IPS-20b (cell line): ENCODE measurements around the gene CDH26.

Experiments
- H3K27ac ChIP-seq: one replicate; pipeline ENCODE4 v1.5.1; 2013; ENCODE audit warnings: low read length
- H3K27me3 ChIP-seq: 2 replicates; pipeline ENCODE4 v1.6.1; 2013; ENCODE audit warnings: mild to moderate bottlenecking, low read length, inconsistent platforms; ENCODE audit not compliant: insufficient read depth
- H3K36me3 ChIP-seq: 2 replicates; pipeline ENCODE4 v1.6.1; 2013; ENCODE audit warnings: low read depth, mild to moderate bottlenecking, inconsistent platforms, low read length, moderate library complexity; ENCODE audit not compliant: insufficient read depth
- H3K4me1 ChIP-seq: 2 replicates; pipeline ENCODE4 v1.6.1; 2013; ENCODE audit warnings: mild to moderate bottlenecking, control low read depth, inconsistent platforms, low read length, moderate library complexity; ENCODE audit not compliant: insufficient read depth
- H3K4me3 ChIP-seq: 2 replicates; pipeline ENCODE4 v1.5.1; 2013; ENCODE audit warnings: mild to moderate bottlenecking, low read length, inconsistent platforms
- H3K9ac ChIP-seq: 2 replicates; pipeline ENCODE4 v1.6.1; 2013; ENCODE audit warnings: low read depth, mild to moderate bottlenecking, inconsistent platforms, low read length, moderate library complexity
- H3K9me3 ChIP-seq: 2 replicates; pipeline ENCODE4 v1.6.1; 2013; ENCODE audit warnings: mild to moderate bottlenecking, low read depth, low read length, inconsistent platforms; ENCODE audit not compliant: insufficient read depth

The CDH26 gene

GRCh38 chr20:59933849-59934585 lies 24.2 kb upstream of the CDH26 start:
- Histone ChIP-seq H3K4me1 (no peaks in the 10 kb centered on the region), H3K27me3 (peaks cover 48% of the 10 kb centered on the region), H3K4me3 (peak overlapping the region; percentile 54), H3K27ac (no peak overlapping the region), H3K9me3 (peaks cover 4% of the 10 kb centered on the region; the same call in 1 of the 2 replicates), H3K9ac (no peak overlapping the region), H3K36me3 (no peaks in the 10 kb centered on the region)

GRCh38 chr20:59935457-59936185 lies 22.6 kb upstream of the CDH26 start:
- peaks cover 7% of the 10 kb centered on the region; the same call in 1 of the 2 replicates for H3K9me3 ChIP-seq
- H3K9ac ChIP-seq, result no peak overlapping the region
- H3K4me3 ChIP-seq, result no peak overlapping the region
- no peaks in the 10 kb centered on the region for H3K4me1 ChIP-seq
- H3K36me3 ChIP-seq, result no peaks in the 10 kb centered on the region
- H3K27me3 ChIP-seq, result peaks cover 53% of the 10 kb centered on the region
- no peak overlapping the region for H3K27ac ChIP-seq

DNA sequence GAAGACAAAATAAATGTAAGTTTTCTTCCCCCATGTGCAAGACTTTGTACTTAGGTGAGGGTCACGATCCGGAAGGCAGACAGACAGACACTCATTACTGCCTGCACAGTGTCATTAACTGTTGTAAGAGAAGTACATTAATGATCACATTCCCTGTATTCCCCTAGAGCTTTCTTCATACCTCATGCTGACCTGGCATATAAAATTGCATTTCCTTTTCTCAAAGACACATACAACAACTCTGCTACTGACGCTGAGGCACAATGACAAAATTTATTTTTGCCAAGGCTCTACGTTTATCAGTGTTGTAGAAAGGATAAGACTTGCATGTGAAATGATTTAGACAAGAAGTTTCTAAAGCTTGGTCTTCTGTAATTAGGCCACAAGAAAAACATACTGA lies 21.8 kb upstream of the CDH26 start:
- H3K9ac ChIP-seq, result no peak overlapping the region
- peaks cover 53% of the 10 kb centered on the region for H3K27me3 ChIP-seq
- H3K4me1 ChIP-seq, result peaks cover 5% of the 10 kb centered on the region; the same call in 1 of the 2 replicates
- H3K36me3 ChIP-seq, result no peaks in the 10 kb centered on the region
- no peak overlapping the region for H3K27ac ChIP-seq
- no peak overlapping the region for H3K4me3 ChIP-seq
- H3K9me3 ChIP-seq, result peaks cover 7% of the 10 kb centered on the region; the same call in 1 of the 2 replicates

DNA sequence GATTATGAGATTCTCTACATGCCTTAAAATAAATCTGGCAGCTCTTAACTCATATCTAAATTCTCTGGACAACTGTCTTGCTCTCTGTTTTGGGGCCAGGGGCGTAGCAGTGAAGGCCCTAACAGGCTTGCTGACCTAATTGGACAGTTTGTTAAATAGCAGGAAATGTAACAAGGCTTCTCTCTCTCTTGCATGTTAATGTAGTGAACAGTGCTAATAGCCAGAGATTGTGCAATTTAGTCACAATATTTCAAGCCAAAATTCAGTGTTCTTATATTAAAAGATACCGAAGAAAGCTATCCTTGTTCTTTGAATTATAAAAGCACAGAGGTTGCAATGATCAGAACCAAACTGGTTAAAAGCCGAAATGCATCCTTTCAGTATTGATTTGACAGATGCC lies 21.1 kb upstream of the CDH26 start:
- no peak overlapping the region for H3K9ac ChIP-seq
- no peak overlapping the region for H3K27ac ChIP-seq

GRCh38 chr20:59938221-59938620 lies 20.0 kb upstream of the CDH26 start:
- H3K36me3 ChIP-seq, result peaks cover 13% of the 10 kb centered on the region
- H3K9ac ChIP-seq, result no peak overlapping the region
- no peak overlapping the region for H3K4me3 ChIP-seq
- H3K27me3 ChIP-seq, result peaks cover 53% of the 10 kb centered on the region
- no peak overlapping the region for H3K27ac ChIP-seq
- H3K9me3 ChIP-seq, result peaks cover 7% of the 10 kb centered on the region; the same call in 1 of the 2 replicates
- peaks cover 6% of the 10 kb centered on the region; the same call in 1 of the 2 replicates for H3K4me1 ChIP-seq

More for the DNA sequence above, 21.1 kb upstream of the CDH26 start:
- Histone ChIP-seq H3K4me1 (peaks cover 6% of the 10 kb centered on the region; the same call in 1 of the 2 replicates), H3K27me3 (peaks cover 53% of the 10 kb centered on the region), H3K4me3 (no peak overlapping the region), H3K36me3 (peaks cover 2% of the 10 kb centered on the region; the same call in 1 of the 2 replicates), H3K9me3 (peaks cover 7% of the 10 kb centered on the region; the same call in 1 of the 2 replicates)

DNA sequence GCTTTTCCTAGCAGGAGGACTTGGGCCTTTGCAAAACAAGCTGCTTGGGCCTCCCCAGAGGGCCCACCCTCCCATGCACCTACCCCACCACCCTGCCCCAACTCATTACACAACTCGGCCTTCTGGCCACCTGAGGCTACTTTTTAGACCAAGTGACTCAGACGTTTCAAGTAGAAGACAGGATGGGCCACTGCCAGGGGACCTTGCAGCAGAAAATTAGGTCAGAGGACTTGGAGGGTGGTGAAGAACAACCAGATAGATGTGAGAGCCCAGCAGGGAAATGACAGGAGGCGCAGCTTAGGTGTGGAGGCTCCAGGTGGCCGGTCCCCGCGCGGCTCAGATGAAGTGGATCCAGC lies 19.5 kb upstream of the CDH26 start:
- H3K36me3 ChIP-seq, result peaks cover 17% of the 10 kb centered on the region
- peaks cover 6% of the 10 kb centered on the region; the same call in 1 of the 2 replicates for H3K4me1 ChIP-seq
- no peak overlapping the region for H3K9ac ChIP-seq
- H3K9me3 ChIP-seq, result peaks cover 7% of the 10 kb centered on the region; the same call in 1 of the 2 replicates
- H3K27me3 ChIP-seq, result peaks cover 52% of the 10 kb centered on the region
- H3K27ac ChIP-seq, result no peak overlapping the region
- no peak overlapping the region for H3K4me3 ChIP-seq

DNA sequence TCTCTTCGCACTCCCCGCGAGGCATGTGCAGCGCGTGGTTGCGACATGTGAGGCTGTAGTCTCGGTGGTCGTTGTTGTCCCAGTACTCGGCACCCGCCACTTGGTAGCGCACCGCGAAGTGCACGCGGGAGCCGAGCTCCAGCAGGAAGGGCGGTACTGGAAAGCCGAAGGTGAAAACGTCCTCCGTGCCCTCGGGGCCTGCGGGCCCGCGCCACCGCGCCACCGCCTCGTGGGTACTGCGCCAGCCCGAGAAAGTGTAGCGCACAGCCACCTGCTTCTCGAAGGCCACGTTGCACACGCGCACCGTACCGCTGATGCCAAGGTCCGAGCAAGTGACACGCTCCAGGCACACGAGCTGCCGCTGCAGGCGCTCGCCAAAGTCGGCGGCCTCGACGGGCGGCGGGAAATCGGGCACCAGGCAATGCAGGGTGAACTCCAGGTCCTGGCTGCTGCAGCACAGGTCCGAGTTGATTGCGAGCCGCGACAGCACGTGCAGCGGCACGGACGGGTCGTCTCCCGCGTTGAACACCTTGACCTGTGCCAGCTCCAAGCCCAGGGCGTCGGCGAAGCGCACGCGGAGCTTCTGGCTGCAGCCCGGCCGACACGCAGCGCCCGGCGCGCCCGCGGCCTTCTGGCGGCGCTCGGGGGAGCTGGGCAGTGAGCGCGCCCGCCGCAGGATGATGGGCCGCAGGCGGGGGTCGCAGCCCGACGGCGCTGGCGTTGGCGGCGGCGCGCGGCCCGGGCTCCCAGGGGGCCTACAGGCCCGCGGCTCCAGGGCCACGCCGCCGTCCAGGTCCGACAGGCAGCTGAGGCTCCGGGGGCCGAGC lies 19.0 kb upstream of the CDH26 start:
- Histone ChIP-seq H3K9me3 (peaks cover 7% of the 10 kb centered on the region; the same call in 1 of the 2 replicates), H3K27ac (no peak overlapping the region), H3K4me1 (peaks cover 6% of the 10 kb centered on the region; the same call in 1 of the 2 replicates), H3K36me3 (peaks cover 23% of the 10 kb centered on the region), H3K27me3 (peaks cover 47% of the 10 kb centered on the region), H3K4me3 (peak overlapping the region; percentile 83; the same call in 1 of the 2 replicates), H3K9ac (no peak overlapping the region; the same call in 1 of the 2 replicates)

GRCh38 chr20:59939879-59940128 lies 18.4 kb upstream of the CDH26 start:
- Histone ChIP-seq H3K36me3 (peaks cover 29% of the 10 kb centered on the region), H3K4me3 (peak overlapping the region; percentile 83), H3K9me3 (peaks cover 7% of the 10 kb centered on the region; the same call in 1 of the 2 replicates), H3K4me1 (peaks cover 6% of the 10 kb centered on the region; the same call in 1 of the 2 replicates), H3K9ac (peak overlapping the region; percentile 96; the same call in 1 of the 2 replicates), H3K27ac (no peak overlapping the region), H3K27me3 (peaks cover 41% of the 10 kb centered on the region)

DNA sequence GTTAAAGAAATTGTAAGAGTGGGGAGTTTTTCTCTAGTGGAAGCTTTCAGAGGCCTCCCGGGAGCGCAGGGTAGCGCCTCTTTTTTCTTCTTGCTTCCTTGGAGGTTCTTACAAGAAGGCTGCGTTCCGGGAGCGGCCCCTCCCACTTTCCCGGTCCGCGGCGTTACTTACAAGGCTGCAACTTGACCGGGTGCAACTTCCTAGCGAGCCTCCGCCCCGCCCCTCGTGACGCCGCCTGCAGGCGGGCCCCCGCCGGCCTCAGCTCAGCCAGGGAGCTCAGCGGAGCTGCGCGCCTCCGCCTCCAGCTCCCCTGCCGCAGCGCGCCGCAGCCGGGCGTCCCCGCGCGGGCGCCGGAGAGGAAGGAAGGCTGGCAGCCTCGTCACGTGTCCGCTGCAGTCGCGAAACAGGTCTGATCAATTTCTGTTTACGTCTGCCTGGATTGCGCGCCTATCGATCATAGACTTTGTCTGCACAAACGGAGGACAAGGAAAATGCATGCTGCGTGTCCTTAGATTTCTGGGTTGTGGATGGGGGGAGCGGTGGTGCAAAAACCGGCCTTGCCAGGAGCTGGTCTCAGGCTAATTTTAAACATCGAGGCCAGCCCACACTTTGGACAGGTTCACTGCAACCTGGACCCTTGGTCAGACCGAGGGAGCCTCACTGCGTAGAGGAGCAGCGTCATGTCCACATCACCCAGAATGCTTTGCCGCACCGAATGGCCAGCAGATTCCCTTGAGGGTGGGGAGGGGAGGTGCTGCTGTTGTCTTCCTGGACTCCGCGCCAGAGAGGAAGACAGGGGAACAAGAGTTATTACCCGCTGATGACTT lies 17.9 kb upstream of the CDH26 start, which contains the start of the genes FAM217B and PPP1R3D:
Gene FAM217B, plus strand, starts transcription at position 261 of the 827 bp plus-strand sequence. CDS start 3,555 bp downstream, outside the sequence.
Gene PPP1R3D, minus strand, starts transcription at position 177 of the 827 bp plus-strand sequence. CDS start 374 bp downstream, outside the sequence.
- Histone ChIP-seq H3K4me1 (peaks cover 10% of the 10 kb centered on the region; the same call in 1 of the 2 replicates), H3K27ac (peak within 1 kb of the TSS; percentile 73), H3K9me3 (peaks cover 7% of the 10 kb centered on the region; the same call in 1 of the 2 replicates), H3K4me3 (peak within 1 kb of the TSS; percentile 83), H3K36me3 (peaks cover 34% of the 10 kb centered on the region), H3K9ac (peak within 1 kb of the TSS; percentile 96), H3K27me3 (peaks cover 36% of the 10 kb centered on the region)

DNA sequence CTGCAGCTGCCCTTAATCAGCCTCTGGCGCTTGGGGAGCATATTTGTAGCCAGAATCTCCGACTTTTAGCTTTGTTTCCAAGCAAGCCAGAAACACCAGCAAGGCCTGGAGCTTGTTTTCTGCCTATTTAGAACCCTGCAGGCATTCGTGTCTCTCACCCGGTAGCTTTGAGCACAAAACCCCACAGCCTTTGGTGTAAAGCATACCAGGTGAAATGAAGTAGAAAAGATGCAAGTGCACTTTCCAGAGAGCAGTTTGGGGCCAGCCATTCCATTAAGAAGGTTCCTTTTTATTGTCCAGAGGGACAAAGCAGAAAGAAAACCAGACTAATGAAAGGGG lies 17.3 kb upstream of the CDH26 start:
- Histone ChIP-seq H3K4me3 (peak overlapping the region; percentile 83), H3K4me1 (peaks cover 15% of the 10 kb centered on the region; the same call in 1 of the 2 replicates), H3K27ac (peak overlapping the region; percentile 73), H3K9me3 (peaks cover 7% of the 10 kb centered on the region; the same call in 1 of the 2 replicates), H3K36me3 (peaks cover 40% of the 10 kb centered on the region), H3K27me3 (peaks cover 31% of the 10 kb centered on the region), H3K9ac (peak overlapping the region; percentile 96)
